Stimulated activated CD8-positive, alpha-beta memory T cell treated with anti-CD3 and anti-CD28 coated beads, Interleukin-12 subunit alpha, Interleukin-12 subunit beta, amount 100 ng/mL, for 1 hour (primary cell): ENCODE measurements around the gene RGS11.
"Not testable (repeated sequence)": the region's sequence is repeated elsewhere in the genome, so short reads cannot be mapped to it uniquely, and the experiment has no call there.

Experiments
- DNase-seq: peaks from one replicate; pipeline ENCODE4 v3.0.0-alpha.2; 2020; ENCODE audit warnings: low read depth

RGS11 gene

DNA sequence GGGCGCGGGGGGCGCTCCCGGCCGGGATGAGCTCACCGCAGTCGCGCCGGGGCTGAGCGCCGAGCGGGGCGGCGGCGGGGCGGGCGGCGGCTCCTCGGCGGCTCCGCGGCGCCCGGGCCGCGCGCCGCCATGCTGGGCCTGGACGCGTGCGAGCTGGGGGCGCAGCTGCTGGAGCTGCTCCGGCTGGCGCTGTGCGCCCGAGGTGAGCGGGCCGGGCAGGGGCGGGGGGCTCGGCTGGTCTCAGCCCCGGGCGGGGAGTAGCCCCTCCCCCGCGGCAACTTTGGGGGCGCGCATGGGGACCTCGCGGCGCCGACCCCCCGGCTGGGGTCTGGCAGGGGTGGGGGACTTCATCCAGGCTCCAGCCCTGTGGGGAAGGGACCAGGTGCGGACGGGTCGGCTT lies 4.8 kb upstream of the RGS11 start, which contains the start of gene ARHGDIG:
ARHGDIG (plus strand) TSS at position 40 of the 400 bp plus-strand sequence; CDS start at position 130, 90 bp downstream.
- DNase-seq, result no peak

DNA sequence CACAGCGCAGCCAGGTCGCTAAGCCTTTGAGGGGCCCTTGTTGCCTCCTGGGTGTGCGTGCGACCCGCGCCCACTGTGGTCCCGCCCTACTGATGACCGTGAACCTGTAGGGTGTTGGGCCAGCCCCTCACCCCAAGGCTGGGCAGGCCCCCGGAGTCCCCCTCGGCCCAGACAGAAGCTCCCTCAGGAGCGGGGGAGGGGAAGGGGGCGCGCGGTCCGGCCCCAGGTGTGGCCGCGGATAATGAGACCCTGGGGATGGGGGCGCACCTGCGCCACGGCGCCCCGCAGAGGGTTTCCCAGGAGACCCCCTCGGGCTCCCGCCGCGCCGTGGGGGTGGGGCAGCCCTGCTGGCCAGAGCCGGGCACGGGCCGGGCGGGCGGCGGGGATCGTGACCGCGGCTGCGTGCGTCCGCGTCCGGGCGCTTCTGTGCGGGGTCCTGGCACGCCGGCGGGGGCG lies 4.3 kb upstream of the RGS11 start:
- no peak for DNase-seq

DNA sequence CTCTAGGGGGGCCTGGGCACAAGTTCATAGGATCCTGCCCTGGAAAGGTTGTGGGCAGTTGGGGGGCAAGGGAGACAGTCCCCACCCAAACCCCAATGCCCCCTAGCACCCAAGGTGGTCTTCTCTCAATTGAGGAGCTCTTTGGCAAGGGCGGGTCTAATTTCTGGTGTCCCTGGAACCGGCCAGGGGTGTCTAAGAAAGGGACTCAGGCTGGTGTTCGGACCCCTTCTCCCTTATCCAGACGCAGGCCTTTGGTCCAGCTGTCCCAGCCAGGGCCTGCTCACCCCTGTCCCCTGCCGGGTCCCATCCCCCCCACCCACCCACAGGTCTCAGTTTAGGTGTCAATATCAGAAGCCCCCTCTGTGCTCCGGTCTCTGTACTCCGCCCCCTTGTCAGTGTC lies 3.8 kb upstream of the RGS11 start:
- DNase-seq, result no peak

DNA sequence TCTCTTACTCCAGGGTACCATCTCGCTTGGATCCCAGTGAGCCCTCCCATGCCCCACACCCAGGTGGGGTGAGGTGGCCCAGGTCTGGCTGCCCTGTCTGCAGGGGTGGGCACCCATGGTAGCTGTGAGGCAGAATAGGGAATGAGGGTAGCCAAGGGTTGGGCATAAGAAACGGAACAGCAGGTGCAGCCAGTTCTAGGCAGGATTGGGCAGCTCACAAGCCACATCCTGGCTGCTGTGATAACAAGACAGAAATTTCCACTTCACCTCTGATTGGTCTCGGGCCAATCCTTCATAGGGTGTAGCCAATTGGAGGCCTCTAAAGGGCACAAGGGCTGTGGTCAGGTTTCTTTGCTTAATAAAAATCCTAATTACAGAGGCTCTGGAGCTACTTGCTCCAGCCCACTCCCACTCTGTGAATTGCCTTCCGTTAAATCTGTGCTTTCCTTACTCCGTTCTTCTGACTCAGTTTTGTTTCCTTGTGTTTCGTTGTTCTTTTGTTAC lies 3.2 kb upstream of the RGS11 start:
- peak; percentile 9 for DNase-seq

DNA sequence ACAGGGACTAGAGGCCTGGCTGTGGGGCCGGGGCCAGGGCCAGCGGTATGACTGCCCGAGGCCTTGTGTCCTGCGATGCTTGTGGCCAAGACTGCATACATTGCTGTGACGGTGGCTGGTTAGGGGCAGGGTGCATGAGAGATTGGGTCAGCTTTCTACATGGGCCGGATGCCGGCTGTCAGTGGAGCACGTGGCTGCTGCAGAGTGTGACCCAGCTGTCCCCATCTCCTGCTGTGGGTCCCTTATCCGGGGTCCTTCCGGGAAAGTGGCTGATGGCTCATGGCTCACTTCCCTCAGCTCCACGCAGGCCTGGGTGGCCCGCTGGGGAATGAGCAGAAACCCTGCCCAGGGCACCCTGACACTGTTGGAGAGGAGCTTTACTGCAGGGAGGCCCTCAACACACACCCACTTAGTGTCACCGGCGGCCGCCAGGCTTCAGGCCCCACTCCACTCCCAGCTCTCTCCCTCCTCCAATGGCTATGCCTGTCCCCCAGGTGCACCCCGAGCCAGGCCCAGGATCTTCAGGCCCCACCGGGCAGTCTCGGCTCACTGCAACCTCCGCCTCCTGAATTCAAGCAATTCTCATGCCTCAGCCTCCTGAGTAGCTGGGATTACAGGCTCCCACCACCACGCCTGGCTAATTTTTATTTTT lies 808 bp upstream of the RGS11 start:
- DNase-seq, result no peak

DNA sequence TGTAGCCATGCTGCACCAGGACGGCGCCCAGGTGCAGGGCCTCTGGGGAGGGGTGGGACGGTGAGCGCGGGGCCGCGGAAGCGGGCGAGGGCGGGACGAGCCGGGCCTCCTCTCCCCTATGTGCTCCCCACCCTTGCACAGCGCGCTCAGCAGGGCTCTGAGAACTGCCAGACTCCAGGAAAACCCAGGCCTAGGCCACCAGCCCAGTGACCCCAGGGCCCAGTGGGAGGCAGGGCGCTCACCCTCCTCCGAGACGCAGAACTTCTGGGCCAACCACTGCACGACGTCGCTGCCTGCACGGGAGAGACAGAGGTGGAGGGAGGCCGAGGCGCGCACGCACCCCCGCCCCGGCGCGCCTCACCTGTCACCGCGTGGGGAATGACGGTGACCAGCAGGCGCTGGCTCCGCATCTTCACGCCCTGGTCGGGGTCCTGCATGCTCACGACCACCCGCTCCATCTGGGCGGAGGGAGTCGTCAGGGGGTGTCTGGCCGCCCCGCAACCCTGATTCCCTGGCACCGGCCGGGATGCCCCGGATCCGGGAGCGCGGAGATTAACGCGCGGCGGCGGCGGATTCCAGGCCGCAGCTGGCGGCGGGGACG lies 603 bp downstream of the RGS11 start:
- DNase-seq, result no peak

DNA sequence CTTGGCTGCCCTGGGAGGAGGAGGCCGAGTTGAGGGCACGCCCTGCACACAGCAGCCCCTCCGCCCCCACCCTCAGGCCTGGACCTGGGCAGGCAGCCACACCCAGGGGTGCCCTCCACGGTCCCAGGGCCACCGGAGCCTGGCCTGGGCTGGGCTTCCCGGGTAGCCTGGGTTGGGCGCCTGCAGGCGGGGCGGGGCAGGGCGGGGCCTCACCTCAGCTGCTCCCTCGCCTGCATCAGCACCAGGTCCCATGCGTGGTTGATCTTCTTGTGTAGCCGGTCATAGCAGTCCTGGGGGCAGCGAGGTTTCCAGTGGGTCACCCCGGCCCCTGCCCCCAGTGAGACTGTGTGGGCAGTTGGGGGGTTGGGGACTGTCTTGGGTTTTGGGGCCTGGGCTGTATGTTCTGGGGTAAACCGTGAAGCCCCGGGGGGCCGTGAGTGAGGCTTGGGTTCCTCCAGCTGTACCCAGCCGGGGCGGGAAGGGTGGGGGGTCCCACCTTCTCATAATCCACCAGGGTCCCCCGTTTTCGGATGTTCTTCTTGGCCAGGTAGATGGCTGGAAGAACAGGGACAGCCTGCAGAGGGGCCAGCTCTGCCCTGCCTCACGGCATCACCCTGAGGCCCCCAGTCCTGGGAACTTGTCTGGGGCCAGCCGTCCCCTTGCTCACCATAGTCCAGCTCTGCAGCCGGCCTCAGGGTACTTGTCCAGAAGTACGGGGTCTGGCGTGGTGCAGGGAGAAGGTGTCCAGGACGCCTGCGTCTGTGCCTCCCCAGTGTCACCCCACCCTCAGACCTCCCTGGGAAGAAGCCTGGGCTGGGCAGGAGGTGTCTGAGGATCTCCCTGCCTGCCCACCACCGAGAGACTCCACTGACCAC lies 2.0 kb downstream of the RGS11 start:
- no peak for DNase-seq

DNA sequence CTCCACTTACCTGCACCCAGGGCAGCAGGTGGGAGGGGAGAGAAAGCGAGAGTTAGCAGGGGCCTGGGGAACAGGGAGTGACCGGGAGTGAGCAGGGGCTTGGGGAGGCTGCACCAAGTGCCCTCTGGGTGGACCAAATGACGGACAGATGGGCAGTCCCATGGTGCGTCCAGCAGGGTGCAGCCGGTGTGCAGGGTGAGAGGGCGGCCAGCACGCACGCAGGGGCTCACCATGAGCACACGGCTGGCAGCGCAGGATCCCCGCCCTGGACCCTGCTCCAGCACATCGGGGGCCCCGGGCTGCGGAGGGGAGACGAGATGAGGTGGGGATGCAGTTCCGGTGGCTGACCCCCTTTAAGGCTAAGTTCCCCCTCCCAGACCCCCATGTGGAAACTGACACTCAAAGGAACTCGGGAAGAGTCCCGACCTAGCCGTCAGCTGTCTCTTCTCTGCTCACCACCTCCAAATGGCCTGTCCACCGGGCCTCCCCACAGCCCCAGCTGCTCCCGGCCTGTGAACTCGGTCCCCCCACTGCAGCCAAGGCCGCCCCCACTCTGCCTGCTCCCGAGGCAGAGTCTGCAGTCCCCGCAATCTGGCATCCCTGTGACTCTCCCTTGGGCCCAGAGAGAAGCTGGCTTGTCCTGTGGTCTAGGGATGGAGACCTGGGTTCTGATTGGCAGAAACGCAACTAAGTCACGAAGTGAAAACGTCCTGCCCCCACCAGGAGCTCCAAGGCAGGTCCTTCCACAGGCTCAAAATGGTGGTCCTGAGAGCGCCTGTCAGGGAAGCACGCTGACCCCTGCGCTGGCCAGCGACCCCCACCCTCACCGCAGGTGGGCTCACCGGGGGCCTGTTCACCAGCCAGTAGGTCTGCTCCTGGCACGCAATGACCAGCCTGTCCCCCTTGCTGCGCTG lies 2.9 kb downstream of the RGS11 start:
- no peak for DNase-seq

DNA sequence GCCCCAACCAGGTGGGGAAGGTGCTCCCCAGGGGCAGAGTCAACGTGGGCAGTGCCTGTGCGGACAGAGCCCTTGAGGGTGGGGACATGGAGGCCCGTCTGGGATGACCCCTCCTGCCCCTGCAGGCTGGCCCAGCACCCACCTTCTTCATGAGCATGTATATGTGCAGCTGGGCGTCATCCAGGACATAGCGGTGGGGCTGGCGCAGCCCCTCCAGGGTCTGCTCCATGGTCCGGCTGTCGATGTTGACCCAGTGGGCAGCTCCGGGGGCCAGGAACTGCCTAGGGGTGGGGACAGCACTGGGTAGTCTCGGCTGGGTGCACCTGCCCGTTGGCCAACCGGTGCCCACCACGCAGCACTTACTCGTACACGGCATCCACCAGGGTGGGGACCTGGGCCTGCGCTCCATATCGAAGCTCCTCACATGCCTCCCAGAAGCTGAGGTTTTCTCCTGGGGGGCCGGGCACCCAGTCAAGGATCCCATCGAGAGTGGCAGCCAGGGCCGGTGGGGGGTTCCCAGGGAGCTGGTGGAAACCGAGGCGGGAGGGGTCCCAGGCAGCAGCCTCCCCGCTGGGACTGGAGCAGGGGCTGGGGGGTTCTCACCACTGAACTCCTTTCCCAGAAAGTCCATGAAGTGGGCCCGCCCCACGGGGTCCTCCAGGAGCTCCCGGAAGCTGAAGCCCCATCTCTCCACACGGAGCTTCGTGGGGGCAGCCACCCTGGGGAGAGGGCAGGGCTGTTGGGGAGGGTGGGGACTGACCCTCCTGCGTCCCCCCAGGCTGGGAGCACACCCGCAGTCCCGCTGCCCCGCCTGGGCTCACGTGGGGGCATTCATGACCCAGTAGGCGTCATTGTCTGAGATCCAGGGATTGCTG lies 5.1 kb downstream of the RGS11 start:
- DNase-seq, result no peak

DNA sequence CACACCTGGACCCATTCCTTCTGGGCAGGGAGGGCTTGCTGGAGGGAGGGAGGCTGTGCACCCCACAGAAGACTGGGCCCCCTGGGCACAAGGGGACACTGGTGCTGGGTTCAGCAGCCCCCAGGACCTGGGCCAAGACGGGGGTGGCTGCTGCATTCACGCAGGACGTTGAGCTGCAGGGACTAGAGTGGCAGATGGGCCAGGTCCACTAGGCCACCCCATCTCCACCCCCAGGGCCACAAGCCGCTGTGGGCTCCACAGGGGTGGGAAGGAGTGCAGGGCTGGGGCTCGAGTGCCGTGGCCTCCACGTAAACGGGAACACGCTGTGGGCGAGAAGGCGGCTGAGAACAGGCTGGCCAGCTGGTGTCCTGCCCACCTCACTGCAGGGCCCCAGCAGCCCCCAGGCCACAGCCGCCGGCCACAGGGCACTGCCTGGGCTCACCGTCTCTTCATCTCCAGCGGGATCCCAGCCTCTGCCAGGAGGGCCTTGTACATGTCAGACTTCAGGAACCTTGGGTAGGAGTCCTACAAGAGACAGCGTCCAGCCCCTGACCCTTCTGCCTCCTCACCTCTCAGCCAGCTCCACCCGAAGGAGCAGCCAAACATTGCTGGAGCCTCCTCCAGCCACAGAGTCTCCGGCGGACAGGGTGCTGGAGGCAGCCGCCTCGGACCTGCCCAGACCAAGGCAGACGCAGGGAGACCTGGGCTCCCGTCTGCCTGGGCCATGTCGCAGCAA lies 6.5 kb downstream of the RGS11 start:
- DNase-seq, result no peak

DNA sequence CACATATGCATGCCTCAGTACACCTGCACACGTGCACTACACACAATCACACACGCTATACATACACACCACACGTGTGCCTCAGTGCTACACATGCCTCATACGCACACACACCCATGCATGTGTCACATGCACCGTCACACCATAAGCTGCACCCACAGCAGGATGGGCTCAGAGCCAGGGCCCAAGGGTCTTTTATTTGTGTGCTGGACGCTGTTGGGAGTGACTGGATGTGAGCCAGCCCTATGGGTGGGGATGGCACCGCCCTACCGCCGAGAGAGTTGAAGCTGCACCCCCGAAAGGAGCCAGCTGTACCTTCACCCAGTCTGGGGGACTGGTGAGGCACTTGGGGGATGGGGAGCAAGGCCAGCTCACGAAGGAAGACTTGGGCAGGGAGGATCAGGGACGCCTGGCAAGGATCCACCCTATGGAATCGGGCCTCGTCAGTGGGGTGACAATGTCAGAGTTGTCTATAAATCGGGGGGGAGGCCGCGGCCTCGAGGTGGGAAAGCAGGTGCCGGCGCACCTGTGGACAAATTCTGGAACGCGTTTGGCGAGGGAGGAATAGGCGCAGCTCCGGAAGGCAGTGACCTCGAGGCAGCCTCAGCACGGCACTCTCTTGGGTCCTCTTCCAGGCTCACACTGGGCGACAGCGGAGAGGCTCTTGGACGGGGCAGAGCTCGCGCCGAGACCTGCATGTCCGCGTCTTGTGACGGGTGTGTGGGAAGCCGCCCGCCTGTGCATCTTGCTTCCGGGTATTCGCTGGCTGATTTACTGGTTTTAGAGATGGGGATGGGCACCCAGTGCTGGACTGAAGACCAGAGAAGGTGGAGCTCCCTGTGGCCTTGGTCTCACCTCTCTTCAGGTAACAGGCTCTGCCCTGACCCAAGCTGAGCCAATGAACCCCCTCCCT lies 7.3 kb downstream of the RGS11 start:
- DNase-seq, result no peak

DNA sequence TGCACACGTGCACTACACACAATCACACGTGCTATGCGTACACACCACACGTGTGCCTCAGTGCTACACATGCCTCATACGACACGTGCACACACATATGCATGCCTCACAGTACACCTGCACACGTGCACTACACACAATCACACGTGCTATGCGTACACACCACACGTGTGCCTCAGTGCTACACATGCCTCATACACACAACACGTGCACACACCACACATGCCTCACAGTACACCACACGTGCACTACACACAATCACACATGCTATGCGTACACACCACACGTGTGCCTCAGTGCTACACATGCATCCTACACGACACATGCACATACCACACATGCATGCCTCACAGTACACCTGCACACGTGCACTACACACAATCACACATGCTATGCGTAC lies 8.2 kb downstream of the RGS11 start:
- DNase-seq, result not testable (repeated sequence)

DNA sequence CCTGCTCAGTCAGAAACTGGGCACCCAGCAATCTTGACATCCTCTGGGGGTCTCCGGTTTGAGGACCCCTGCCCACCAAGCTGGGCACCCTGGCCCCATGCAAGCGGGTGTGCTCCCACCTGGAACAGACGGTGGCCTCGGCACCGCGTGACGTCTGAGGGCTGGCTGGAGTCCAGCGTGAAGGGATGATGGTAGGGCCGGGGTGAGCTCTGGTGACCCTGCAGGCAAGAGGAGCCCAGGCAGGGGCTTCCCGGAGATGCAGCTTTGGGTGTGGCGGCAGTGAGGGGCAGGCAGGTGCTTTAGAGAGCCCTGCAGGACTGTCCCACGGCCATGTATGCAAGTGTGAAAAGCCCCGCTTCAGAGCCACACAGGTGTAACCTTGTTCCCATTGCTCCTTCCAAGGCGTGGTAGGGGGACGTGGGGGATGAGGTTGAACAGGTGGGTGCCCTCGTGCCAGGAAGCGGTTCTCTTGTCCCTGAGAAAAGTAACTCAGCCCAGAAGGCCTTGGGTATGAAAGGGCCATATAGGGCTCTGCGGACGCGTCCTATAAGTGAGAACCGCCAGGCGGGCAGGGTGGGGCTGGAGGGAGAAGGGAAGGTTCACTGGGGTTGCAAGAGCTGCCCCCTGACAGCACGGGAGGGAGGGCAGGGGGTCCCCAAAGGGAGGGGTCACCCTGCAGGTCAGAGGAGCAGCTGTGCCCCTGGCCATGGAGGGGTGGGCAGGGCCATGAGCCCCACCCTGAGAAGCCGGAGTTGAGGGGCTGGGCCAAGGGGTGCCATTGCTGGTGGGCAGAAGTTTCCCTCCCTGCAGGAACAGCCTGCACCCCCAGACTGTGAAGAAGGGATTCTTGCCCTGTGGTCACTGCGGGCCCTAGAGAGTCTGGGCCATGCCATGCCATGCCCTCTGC lies 9.2 kb downstream of the RGS11 start:
- DNase-seq, result no peak

DNA sequence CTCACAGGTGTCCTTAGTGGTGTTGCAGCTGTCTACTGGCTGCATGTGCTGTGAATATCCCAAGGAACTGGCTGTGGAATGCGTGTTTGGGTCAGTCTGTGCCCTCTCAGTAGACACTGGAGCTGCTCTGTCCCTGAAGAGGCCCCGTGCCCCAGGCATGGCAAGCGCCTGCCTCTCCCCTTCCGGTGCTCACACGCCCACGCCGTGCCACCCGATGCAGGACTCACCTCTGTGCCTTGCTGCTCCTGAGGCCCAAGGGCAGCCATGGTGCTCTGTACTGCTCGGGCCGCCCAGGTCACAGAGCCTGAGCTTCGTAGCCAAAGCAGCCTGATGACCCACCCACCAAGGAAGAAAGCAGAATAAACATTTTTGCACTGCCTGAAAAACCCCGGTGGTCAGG lies 10.0 kb downstream of the RGS11 start:
- DNase-seq, result no peak

DNA sequence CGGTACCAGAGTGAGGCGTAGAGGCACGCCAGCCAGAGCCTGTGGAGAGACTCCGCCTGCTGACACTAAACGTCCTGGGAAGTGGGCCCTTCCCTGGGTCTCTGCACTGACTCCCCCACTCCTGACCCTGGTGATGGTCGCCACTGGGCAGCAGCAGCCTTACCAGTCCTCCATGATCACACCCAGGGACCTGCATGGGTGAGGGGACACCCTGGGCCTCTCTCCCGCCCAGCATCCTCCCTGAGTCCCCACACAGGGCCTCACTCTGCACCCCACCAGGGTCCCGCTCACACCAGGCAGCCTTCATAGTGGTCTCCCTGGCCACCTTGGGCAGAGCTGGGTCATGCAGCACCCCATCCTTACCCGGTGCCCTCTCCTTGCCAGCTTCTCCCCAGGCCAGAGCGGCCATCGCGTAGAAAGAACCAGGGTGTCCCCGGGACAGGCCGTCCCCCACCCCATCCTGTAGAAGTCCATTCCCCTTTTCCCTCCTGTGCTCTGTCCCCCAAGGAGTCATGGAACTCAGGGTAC lies 10.7 kb downstream of the RGS11 start:
- no peak for DNase-seq

DNA sequence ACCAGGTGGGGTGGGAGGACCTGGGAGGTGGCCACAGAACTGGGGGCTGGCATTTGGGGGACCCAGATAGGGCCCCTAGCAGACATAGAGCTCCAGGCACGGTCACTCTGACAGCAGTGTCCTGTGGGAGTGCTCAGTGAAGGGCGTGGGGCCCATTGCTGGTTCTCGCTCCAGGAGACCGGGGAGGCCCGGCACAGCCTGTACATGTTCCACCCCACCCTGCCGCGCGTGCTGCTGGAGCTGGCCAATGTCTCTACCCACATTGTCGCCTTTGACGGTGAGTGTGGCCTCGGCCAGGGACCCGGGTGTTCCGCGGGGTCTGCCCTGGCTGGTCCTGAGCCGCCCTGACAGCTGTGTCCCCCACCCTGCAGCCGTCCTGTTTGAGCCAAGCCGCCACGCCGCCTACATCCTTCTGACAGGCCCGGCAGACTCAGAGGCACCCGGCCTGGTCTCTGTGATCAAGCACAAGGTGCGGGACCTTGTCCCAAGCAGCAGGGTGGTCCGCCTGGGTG lies 11.2 kb downstream of the RGS11 start:
- no peak for DNase-seq

DNA sequence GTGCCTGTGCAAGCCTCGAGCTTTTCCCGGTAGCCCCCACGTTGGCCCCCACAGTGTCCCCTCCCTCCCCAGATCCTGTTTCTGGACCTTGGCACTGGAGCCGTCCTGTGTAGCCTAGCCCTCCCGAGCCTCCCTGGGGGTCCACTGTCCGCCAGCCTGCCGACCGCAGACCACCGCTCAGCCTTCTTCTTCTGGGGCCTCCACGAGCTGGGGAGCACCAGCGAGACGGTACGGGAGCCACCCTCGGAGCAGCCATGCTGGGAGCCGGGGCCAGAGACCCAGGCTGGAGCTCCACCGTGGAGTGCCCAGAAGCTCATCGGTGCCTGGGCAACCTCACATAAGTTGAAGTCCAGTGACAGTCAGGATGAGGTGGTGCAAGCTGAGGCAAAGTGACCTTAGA lies 11.8 kb downstream of the RGS11 start:
- no peak for DNase-seq
